ENCODE results near the gene CASD1. TPM values are rescaled to one million over a fixed set of nuclear protein-coding genes. Genes with fewer than 3 reads are reported as not detected.

CASD1 gene
- total RNA-seq, 2 donors from 2014 or later: 14.1 to 15.8 TPM

DNA sequence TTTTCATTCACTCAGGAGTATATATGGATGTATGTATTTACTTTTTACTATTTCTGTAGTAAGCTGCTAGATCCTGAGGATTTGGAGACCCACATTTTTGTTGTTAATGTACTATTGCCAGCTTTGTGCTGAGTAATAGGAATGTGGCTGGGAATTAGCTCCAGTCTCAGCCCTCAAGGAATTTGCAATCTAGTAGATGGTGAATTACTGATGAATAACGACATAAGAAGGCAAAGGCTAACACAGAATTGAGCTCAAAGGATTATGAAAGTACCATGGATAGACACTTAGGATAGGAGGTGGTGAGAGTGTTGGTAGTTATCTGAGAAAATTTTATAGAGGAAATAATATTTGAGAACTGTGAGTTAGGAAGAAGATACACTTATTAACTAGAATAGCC, 19.9 kb downstream of the CASD1 start:
- Mint-ChIP-seq H3K9me3 (no peaks in the 10 kb centered on the region), H3K27me3 (ENCODE audit: low read depth) (no peaks in the 10 kb centered on the region), H3K4me3 (no peak overlapping the region), H3K4me1 (ENCODE audit: low read depth) (no peaks in the 10 kb centered on the region), H3K36me3 (ENCODE audit: insufficient read depth in 2 of 2) (peaks cover 0 to 1% of the 10 kb centered on the region in 2 donors), H3K27ac (no peak overlapping the region)
- no peak for DNase-seq
- ATAC-seq (replicated peaks in 1 of 2): no peak

DNA sequence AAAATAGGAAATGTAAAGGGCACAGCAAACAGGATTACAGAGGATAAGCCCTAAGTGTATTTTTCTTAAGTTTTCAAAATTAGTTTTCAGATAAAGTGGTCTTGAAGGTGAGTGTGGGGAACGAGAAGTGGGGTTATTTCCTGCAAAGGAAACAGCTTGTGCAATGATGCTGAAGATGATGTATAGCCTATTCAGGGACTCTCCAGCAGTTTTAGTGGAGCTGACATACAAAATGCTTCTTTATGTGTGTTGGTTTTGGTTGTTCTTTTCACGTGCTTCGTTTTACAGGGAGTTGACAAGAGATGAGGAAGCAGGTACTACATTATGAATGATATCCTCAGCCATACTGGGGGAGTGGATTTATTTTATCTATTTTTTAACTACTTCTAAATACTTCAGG, 20.5 kb downstream of the CASD1 start:
- no peak overlapping the region for H3K27ac Mint-ChIP-seq
- H3K4me1 Mint-ChIP-seq (ENCODE audit: low read depth): no peaks in the 10 kb centered on the region
- H3K9me3 Mint-ChIP-seq: no peaks in the 10 kb centered on the region
- H3K4me3 Mint-ChIP-seq: no peak overlapping the region
- H3K27me3 Mint-ChIP-seq (ENCODE audit: low read depth): no peaks in the 10 kb centered on the region
- no peak for DNase-seq
- H3K36me3 Mint-ChIP-seq (ENCODE audit: insufficient read depth in 2 of 2): peaks cover 0 to 1% of the 10 kb centered on the region in 2 donors
- ATAC-seq (replicated peaks in 1 of 2): no peak

DNA sequence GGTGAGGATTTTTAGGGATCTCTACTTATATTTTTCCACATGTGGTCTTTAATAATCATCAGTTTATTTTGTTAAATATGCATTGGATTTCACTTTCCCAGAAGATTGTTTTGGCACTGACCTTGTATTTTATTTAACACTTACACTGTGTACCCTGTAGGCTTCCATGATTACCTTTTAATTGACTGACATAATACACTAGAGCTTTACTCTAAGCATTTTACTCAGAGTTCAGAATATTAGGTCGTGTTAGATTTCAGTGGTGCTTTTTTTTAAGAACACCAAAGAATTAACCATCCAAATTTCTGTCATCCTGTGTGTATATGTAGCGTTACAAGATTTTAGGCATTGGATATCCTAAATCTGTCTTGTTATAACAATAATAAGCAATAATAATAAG, 23.1 kb downstream of the CASD1 start:
- H3K9me3 Mint-ChIP-seq: no peaks in the 10 kb centered on the region
- H3K36me3 Mint-ChIP-seq (ENCODE audit: insufficient read depth in 2 of 2): peaks cover 0 to 1% of the 10 kb centered on the region in 2 donors
- ATAC-seq (replicated peaks in 1 of 2): no peak
- no peak overlapping the region for H3K4me3 Mint-ChIP-seq
- H3K4me1 Mint-ChIP-seq (ENCODE audit: low read depth): no peaks in the 10 kb centered on the region
- no peak overlapping the region for H3K27ac Mint-ChIP-seq
- DNase-seq: no peak
- no peaks in the 10 kb centered on the region for H3K27me3 Mint-ChIP-seq (ENCODE audit: low read depth)

DNA sequence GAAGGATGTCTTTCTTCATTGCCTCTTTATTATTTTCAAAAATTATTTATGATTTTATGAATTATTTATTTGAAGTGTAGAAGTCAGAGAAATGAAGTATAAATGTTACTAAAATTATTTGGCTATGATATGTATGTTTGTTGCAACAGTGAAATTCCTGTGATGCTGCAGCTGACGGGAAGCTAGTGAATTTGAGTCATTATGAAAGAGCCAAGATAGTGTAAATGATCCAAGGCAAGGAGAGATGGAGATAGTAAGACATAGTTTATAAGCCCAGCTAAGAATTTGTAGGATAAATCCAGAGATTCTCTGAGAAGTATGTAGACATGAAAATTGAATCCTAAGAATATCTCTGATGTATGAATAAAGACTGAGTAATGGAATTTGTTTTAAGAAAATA, 30.8 kb downstream of the CASD1 start:
- Mint-ChIP-seq H3K9me3 (no peaks in the 10 kb centered on the region), H3K4me3 (no peak overlapping the region), H3K27me3 (ENCODE audit: low read depth) (no peaks in the 10 kb centered on the region), H3K27ac (no peak overlapping the region), H3K36me3 (ENCODE audit: insufficient read depth in 2 of 2) (no peaks in the 10 kb centered on the region), H3K4me1 (ENCODE audit: low read depth) (no peaks in the 10 kb centered on the region)
- DNase-seq: no peak
- no peak for ATAC-seq (replicated peaks in 1 of 2)

DNA sequence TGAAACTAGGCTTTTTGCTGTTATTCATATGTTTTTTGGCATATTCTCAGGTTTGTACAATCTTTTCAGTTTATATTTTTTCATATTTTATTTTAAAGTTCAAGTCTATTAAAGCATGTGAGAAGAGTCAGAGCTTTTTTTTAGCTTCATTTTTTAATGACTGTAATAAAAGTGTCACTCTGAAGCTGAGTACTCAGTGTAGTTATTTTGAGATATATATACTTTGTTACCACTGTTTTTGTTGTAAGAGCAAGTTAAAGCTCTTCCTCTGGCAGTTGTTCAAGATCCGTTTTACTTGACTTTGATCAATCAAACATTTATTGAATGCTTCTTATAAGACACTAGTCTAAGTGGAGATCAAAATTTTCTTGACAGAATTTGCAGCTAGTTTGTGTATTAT, 37.5 kb downstream of the CASD1 start:
- Mint-ChIP-seq H3K36me3 (ENCODE audit: insufficient read depth in 2 of 2) (peaks cover 1 to 5% of the 10 kb centered on the region in 2 donors), H3K27ac (no peak overlapping the region), H3K4me1 (ENCODE audit: low read depth) (no peaks in the 10 kb centered on the region), H3K9me3 (no peaks in the 10 kb centered on the region), H3K27me3 (ENCODE audit: low read depth) (no peaks in the 10 kb centered on the region), H3K4me3 (no peak overlapping the region)
- DNase-seq: no peak
- no peak for ATAC-seq (replicated peaks in 1 of 2)

DNA sequence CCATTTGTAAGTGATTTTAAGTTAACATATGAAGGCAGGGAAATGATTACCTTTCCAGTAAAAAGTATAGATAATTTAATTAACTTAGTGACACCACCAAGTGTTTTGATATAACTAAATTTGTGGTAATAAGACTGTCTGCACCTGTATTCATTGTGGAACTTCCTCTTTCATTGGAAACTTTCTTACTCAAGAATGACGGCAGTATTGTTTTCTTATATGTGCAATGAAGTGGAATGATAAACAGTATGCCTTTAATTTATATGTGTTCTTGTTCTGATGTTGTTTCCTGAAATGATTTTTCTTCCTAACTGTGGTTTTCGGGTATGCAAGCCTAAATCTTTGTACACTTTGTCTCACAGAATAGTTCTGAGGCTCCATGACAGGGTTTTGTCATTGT, 46.4 kb downstream of the CASD1 start:
- Mint-ChIP-seq H3K27me3 (ENCODE audit: low read depth) (no peaks in the 10 kb centered on the region), H3K4me1 (ENCODE audit: low read depth) (no peaks in the 10 kb centered on the region), H3K36me3 (ENCODE audit: insufficient read depth in 2 of 2) (peaks cover 0 to 2% of the 10 kb centered on the region in 2 donors), H3K9me3 (no peaks in the 10 kb centered on the region), H3K4me3 (no peak overlapping the region), H3K27ac (no peak overlapping the region)
- ATAC-seq (replicated peaks in 1 of 2) (peak in 1 of 2 donors; percentile 58), DNase-seq (no peak)

DNA sequence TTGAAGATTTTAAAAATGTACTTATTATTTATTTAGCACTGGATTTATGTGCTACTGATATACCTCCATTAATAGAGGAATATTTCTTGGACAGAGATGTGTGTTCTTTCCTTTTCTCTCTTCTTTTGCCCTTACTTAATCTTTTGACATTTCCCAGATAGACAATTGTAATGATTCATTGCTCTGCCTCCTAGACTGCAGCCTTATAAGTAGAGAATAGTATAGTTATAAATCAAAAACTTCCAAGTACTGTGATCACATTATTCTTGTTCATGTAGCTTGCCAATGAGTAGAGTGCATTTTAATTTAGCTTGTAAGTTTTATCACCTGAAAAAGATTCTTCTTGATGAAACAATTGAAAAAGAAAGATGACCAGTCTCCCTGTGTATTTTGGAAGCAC, 47.6 kb downstream of the CASD1 start:
- Mint-ChIP-seq H3K27me3 (ENCODE audit: low read depth) (no peaks in the 10 kb centered on the region), H3K9me3 (no peaks in the 10 kb centered on the region), H3K27ac (no peak overlapping the region), H3K4me3 (no peak overlapping the region), H3K36me3 (ENCODE audit: insufficient read depth in 2 of 2) (no peaks in the 10 kb centered on the region), H3K4me1 (ENCODE audit: low read depth) (no peaks in the 10 kb centered on the region)
- ATAC-seq (replicated peaks in 1 of 2) (no peak), DNase-seq (no peak)

DNA sequence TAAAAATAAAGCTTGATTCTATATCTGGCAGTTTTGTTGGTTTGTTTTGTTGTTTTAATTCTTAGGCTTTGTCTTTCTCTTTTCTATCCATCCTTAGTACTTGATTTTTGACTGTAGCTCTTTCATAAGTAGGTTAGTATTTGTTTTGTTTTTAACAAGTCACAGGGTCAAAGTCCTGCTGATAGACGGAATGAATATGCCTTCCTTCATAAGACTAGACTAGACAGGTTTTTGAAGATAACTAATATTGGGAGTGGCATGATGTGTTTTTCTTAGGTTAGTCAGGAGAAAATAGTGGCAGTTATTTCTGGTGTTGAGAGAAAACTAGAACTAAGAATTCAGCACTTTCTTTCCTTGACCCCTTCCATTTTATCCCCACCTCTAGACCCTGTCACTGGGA, 50.4 kb downstream of the CASD1 start:
- H3K27ac Mint-ChIP-seq: no peak overlapping the region
- ATAC-seq (replicated peaks in 1 of 2) (no peak), DNase-seq (no peak)
- H3K9me3 Mint-ChIP-seq: no peaks in the 10 kb centered on the region
- H3K36me3 Mint-ChIP-seq (ENCODE audit: insufficient read depth in 2 of 2): no peaks in the 10 kb centered on the region
- no peaks in the 10 kb centered on the region for H3K27me3 Mint-ChIP-seq (ENCODE audit: low read depth)
- H3K4me3 Mint-ChIP-seq: no peak overlapping the region
- no peaks in the 10 kb centered on the region for H3K4me1 Mint-ChIP-seq (ENCODE audit: low read depth)

DNA sequence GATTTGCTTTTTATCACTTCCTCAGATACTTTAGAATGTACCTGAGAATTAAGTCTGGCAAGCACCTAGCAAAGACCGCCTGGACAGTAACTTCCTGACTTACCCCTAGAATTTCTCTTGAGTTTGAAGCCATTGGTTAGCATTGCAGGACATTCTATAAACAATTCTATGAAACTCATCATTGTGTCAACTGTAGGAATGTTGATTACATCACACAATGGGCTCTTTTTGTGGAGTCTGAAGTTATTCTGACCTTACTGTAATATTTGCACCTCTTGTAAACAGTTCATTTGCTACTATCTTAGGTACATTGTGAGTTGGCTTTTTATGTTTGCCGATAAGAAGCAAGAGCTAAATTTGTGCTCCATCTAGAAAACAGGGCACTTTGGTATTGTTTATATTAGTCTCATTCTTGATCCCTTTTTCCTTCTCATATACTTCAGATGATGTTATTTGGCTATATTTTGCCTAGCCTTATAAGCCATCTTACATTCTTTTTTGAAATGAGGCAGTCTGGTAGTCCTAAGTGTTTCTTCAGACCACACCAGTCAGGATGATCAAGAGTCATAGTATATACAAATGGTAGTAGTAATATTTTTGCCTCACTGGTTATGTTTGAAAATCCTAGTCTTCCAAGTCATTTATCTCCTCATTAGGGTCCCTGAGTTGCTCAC, 52.4 kb downstream of the CASD1 start:
- Mint-ChIP-seq H3K4me1 (ENCODE audit: low read depth) (no peaks in the 10 kb centered on the region), H3K9me3 (no peaks in the 10 kb centered on the region), H3K27me3 (ENCODE audit: low read depth) (no peaks in the 10 kb centered on the region), H3K27ac (no peak overlapping the region), H3K4me3 (no peak overlapping the region), H3K36me3 (ENCODE audit: insufficient read depth in 2 of 2) (no peaks in the 10 kb centered on the region)
- DNase-seq: no peak
- no peak for ATAC-seq (replicated peaks in 1 of 2)

DNA sequence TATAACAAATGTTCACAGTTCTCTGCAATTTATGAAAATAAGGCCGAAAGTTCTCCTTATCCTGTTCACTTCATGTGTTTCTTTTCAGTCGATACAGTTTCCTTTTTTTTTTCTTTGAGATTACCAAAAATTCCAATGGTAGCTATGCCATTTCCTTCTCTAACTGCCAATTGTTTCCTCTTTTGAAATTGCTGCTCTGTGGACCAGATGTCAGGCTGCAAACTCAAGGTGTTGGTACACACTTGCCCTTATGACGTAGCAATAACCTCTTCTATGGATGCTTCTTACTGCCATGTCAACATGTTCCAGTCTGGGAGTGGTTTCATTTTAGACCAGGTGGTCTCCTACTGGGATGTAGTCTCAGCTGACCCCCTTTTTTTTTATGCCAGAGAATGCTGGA, 52.9 kb downstream of the CASD1 start:
- Mint-ChIP-seq H3K27me3 (ENCODE audit: low read depth) (no peaks in the 10 kb centered on the region), H3K36me3 (ENCODE audit: insufficient read depth in 2 of 2) (no peaks in the 10 kb centered on the region), H3K4me3 (no peak overlapping the region), H3K4me1 (ENCODE audit: low read depth) (no peaks in the 10 kb centered on the region), H3K9me3 (no peaks in the 10 kb centered on the region), H3K27ac (no peak overlapping the region)
- DNase-seq (no peak), ATAC-seq (replicated peaks in 1 of 2) (no peak)

DNA sequence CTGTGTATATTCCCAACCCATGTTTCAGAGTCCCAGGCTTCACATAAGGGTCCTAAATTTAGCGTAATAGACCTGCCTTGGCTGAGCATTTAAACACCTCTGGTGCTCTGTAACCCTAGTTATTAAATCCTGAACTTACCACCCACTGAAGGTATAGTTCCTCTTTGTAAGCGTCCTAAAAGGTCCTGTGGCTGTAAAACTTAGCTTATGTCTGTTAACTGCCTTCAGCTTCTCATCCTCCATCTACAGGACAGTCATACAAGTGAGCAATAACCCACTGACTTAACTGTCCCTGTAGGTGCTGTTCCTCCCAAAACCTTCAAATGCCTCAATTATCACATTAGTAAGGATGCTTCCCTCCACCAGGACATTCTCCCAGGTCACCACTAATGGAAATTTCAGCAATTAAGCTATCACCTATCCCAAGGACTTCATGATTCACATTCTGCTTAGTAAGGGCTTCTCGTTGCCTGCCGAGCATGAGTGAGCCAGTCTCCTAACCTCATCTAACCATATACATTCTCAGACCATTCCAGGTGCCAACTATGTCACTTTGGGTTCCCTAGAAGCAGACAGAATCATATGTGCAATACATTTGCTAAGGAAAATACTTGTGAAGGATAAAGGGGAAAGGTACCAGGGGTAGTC, 55.8 kb downstream of the CASD1 start:
- no peak for ATAC-seq (replicated peaks in 1 of 2)
- no peak overlapping the region for H3K4me3 Mint-ChIP-seq

DNA sequence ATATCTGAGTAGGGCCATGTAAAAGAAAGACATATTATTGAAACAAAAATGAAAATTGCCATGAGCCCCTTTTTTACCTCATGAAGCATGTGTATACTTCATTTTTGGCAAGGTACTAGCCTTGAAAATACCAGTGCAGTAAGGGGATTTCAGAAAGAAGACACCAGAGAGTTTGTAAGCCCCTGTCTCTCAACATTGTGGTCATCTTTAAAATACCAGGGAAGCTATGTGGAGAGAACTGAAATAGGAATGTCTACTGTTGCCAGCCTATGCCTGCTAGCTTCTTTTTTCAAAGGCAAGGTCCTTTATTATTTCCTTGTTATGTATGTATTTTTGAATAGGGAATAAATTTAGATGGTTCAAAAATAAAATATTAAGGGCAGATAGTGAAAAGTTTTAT, 57.8 kb downstream of the CASD1 start:
- H3K27ac Mint-ChIP-seq: no peak overlapping the region
- H3K27me3 Mint-ChIP-seq (ENCODE audit: low read depth): no peaks in the 10 kb centered on the region
- peaks cover 0 to 2% of the 10 kb centered on the region in 2 donors for H3K9me3 Mint-ChIP-seq
- peaks cover 0 to 6% of the 10 kb centered on the region in 2 donors for H3K36me3 Mint-ChIP-seq (ENCODE audit: insufficient read depth in 2 of 2)
- ATAC-seq (replicated peaks in 1 of 2) (no peak), DNase-seq (no peak)
- H3K4me1 Mint-ChIP-seq (ENCODE audit: low read depth): no peaks in the 10 kb centered on the region
- H3K4me3 Mint-ChIP-seq: no peak overlapping the region

More for the DNA sequence above, 55.8 kb downstream of the CASD1 start:
- Mint-ChIP-seq H3K4me1 (ENCODE audit: low read depth) (no peaks in the 10 kb centered on the region), H3K9me3 (no peaks in the 10 kb centered on the region), H3K27ac (no peak overlapping the region), H3K27me3 (ENCODE audit: low read depth) (no peaks in the 10 kb centered on the region), H3K36me3 (ENCODE audit: insufficient read depth in 2 of 2) (peaks cover 0 to 1% of the 10 kb centered on the region in 2 donors)
- no peak for DNase-seq

DNA sequence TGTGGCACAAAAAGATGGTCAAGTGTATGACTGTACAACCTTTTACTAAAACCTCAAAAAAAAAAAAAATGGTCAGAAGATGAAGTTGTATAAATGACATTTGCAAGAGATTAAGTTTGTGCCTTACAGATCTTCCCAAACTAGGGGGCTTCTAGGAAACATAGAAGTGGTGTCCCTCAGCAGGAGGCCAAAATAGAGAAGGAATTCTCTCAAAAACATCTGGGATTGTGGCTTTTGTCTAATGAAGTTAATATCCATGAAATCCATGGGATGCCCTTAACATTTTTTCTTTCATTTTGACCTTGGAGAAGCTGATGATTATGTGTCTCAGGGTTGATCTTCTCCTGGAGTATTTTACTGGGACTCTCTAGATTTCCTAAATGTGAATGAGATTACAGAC, 62.2 kb downstream of the CASD1 start:
- peaks cover 25 to 32% of the 10 kb centered on the region in 2 donors for H3K36me3 Mint-ChIP-seq (ENCODE audit: insufficient read depth in 2 of 2)
- no peak for ATAC-seq (replicated peaks in 1 of 2)
- H3K27ac Mint-ChIP-seq: no peak overlapping the region
- H3K27me3 Mint-ChIP-seq (ENCODE audit: low read depth): no peaks in the 10 kb centered on the region
- no peak overlapping the region for H3K4me3 Mint-ChIP-seq
- no peaks in the 10 kb centered on the region for H3K4me1 Mint-ChIP-seq (ENCODE audit: low read depth)
- peaks cover 8 to 27% of the 10 kb centered on the region in 2 donors for H3K9me3 Mint-ChIP-seq
- DNase-seq: no peak

DNA sequence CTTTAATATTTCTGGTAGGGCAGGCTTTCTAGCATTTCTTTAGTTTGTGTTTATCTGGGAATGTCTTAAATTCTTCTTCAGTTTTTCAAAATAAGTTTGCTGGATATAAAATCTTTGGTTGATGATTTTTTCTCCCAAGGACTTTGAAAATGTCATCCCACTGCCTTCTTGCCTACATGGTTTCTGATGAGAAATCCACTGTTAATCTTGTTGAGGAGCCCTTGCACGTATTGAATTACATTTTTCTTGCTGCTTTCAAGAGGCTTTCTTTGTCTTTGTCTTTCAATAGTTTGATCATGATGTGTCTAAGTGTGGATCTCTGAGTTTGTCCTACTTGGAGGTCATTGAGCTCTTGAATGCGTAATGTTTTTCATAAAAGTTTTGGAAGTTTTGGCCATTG, 66.0 kb downstream of the CASD1 start:
- ATAC-seq (replicated peaks in 1 of 2): no peak
- Mint-ChIP-seq H3K9me3 (peaks cover 8 to 29% of the 10 kb centered on the region in 2 donors), H3K4me3 (no peak overlapping the region), H3K27me3 (ENCODE audit: low read depth) (no peaks in the 10 kb centered on the region), H3K4me1 (ENCODE audit: low read depth) (peaks cover 10% of the 10 kb centered on the region), H3K36me3 (ENCODE audit: insufficient read depth in 2 of 2) (peaks cover 30 to 34% of the 10 kb centered on the region in 2 donors), H3K27ac (no peak overlapping the region)
- DNase-seq: no peak
